ENCODE measurements around the gene NDUFS7.
A peak's percentile ranks its signal among the peaks of the same experiment; 100 is the strongest.
"Not testable (repeated sequence)": the region's sequence is repeated elsewhere in the genome, so short reads cannot be mapped to it uniquely, and the experiment has no call there.

Gene NDUFS7

GRCh38 chr19:1432507-1432887, 48.8 kb downstream of the NDUFS7 start:
- no peak for DNase-seq (ENCODE audit: low read depth in 2 of 2)

- no peak for DNase-seq (ENCODE audit: low read depth in 2 of 2)
These were observed 49.7 kb downstream of the NDUFS7 start for GRCh38 chr19:1433119-1434039.

- DNase-seq (ENCODE audit: low read depth in 2 of 2), result no peak
These were observed 50.3 kb downstream of the NDUFS7 start for GRCh38 chr19:1434040-1434366.

- DNase-seq (ENCODE audit: low read depth in 2 of 2), result no peak
These were observed 50.9 kb downstream of the NDUFS7 start for GRCh38 chr19:1434577-1435060.

GRCh38 chr19:1435378-1435989, 51.8 kb downstream of the NDUFS7 start:
- no peak for DNase-seq (ENCODE audit: low read depth in 2 of 2)

- no peak for DNase-seq (ENCODE audit: low read depth in 2 of 2)
These were observed 53.9 kb downstream of the NDUFS7 start for GRCh38 chr19:1437609-1438008.

GRCh38 chr19:1438035-1438932, 54.6 kb downstream of the NDUFS7 start, which contains the start of gene RPS15:
RPS15 (plus strand) TSS chr19:1438396; CDS start chr19:1438426, 30 bp downstream.
- DNase-seq (ENCODE audit: low read depth in 2 of 2), result peak; percentile 94 to 96

- DNase-seq (ENCODE audit: low read depth in 2 of 2), result no peak
These were observed 55.2 kb downstream of the NDUFS7 start for GRCh38 chr19:1438933-1439354.

- DNase-seq (ENCODE audit: low read depth in 2 of 2), result not testable (repeated sequence)
These were observed 56.1 kb downstream of the NDUFS7 start for GRCh38 chr19:1439525-1440417.

GRCh38 chr19:1440418-1440801, 56.7 kb downstream of the NDUFS7 start:
- no peak for DNase-seq (ENCODE audit: low read depth in 2 of 2)

- DNase-seq (ENCODE audit: low read depth in 2 of 2), result no peak
These were observed 57.3 kb downstream of the NDUFS7 start for GRCh38 chr19:1441022-1441426.

- no peak for DNase-seq (ENCODE audit: low read depth in 2 of 2)
These were observed 58.2 kb downstream of the NDUFS7 start for GRCh38 chr19:1441677-1442438.

All from stimulated activated CD4-positive, alpha-beta T cell treated with anti-CD3 and anti-CD28 coated beads, Interleukin-1b, Interleukin-23, amount 100 ng/mL, for 4 hours (primary cell).